GM18498 (cell line): Measurements from ENCODE around the gene SDHB.

Source experiments
- ATAC-seq: cut with Tn5 transposase; IDR thresholded peaks from one replicate; pipeline ENCODE4 v1.9.1; 2021; ENCODE audit warnings: mild to moderate bottlenecking, moderate library complexity; ENCODE audit not compliant: unreplicated experiment

The SDHB gene

GRCh38 chr1:17046334-17046657 lies 7.5 kb downstream of the SDHB start:
- ATAC-seq, result no peak

DNA sequence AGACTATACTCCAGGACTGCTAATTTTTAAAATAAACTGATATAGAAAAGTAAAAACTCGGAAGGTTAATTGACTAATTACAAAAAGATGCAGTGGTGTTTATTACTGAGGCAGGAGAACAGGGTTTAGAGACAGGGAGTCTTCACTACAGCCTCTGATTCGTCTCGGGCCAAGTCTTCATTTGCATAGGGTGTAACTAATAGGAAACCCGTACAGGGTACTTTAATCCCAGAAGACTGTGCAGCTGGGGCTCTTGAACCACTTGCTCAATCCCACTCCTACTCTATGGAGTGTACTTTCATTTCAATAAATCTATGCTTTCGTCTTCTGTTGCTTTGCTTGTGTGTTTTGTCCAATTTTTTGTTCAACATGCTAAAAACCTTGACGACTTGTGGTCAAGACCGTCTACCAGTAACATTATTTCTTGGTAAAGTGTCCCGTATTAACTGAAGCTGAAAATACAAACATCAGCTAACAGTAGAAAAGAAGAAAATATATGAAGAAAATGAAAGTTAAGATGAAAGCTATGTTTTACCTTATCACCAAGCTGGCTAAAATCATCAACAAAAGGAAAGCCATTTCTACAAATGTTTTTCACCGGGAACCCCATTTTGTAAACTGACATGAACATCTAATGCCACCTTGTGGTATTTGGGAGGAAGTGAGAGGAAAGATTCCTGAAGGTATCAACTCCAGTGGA lies 8.0 kb downstream of the SDHB start:
- no peak for ATAC-seq

DNA sequence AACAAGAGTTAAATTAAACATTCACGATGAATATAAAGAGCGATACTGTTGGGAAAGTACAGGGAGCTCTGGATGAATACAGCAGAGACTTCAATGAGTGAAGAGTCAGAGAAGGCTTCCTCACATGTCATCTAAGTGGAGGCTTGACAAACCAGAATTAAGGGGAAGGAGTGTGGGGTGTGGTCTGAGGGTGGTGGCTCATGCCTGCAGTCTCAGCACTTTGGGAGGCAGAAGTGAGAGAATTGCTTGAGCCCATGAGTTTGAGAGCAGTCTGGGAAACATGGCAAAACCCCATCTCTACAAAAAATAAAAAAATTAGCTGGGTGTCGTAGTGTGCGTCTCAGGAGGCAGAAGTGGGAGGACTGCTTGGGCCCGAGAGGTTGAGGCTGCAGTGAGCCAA lies 8.7 kb downstream of the SDHB start:
- ATAC-seq, result no peak

- ATAC-seq, result no peak
Measured at GRCh38 chr1:17043676-17044075, 10.2 kb downstream of the SDHB start.

DNA sequence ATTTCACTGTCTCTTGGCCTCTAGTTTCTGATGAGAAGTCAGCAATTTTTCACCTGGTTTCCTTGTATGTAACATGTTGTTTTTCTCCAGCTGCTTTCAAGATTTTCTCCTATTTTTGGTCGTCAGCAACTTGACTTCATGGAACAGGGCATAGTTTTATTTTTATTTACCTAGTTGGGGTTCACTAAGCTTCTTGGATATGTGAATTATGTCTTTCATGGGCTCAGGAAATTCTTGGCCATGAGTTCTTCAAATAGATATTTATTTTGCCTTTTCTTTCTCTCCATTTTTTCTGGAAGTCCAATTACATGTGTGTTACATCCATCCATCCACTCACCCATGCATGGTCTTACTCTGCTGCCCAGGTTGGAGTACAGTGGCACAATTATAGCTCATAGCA lies 13.7 kb downstream of the SDHB start:
- no peak for ATAC-seq

- no peak for ATAC-seq
Measured at GRCh38 chr1:17039522-17039921, 14.3 kb downstream of the SDHB start.

DNA sequence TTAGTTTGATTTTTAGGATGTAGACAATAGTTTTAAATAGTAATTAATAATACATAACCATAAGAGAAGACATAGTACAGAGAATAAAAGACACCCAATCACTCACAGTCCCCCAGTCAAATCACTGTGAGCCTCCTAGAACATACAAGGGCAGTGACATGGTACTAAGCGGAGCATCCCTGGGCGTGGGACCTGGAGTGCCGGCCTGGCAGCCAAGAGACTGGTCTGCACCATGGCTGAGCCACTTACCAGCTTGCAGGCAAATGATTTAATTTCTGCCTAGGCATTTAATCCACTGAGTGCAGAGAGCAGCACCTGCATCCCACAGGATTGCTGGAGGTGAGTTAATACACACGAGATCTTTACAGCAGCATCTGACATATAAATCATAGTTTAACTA lies 20.4 kb downstream of the SDHB start:
- ATAC-seq, result no peak

DNA sequence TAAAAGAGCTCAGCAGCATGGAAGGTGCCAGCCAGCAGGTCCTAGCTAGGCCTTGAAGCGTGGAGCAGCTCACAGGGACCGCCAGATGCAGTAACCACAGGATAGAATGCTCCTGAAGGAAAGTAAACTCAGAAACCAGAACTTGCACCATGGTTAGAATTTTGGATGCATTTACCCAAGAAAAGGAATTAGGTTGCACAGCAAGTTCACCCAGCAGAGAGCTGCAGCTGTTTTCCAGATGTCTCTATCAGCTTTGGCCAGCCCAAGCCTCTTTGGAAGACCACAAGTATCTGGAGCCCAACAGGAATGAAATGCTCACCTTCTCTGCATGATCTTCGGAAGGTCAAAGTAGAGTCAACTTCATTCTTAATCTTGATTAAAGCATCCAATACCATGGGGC lies 21.1 kb downstream of the SDHB start:
- no peak for ATAC-seq

- ATAC-seq, result no peak
Measured at GRCh38 chr1:17031436-17031835, 22.4 kb downstream of the SDHB start.

GRCh38 chr1:17030206-17030605 lies 23.6 kb downstream of the SDHB start:
- no peak for ATAC-seq

DNA sequence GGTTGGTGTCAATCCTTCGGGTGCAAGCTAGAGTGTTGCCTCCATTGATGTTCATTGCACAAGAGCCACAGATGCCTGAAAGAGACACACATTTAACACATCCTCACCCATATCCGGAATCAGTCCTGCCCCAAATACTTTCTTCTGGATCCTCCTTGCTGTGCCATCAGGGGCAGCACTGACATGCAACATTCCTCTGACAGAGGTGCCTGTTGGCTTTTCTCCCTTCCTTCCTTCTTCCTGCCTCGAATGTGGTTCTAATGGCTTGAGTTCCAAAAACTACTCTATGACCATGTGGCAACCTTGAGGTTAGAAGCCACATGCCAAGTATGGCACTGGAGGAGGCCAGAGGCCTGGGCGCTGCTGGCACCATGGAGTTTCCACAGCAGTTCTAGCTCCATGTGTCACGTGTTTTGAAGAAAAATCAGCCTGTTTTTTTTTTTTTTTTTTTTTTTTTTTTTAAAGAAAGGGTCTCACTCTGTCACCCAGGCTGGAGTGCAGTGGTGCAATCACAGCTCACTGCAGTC lies 25.1 kb downstream of the SDHB start:
- ATAC-seq, result no peak

GRCh38 chr1:17027900-17028299 lies 25.9 kb downstream of the SDHB start:
- no peak for ATAC-seq

- ATAC-seq, result no peak
Measured at GRCh38 chr1:17027403-17027802, 26.4 kb downstream of the SDHB start.

GRCh38 chr1:17024721-17025120 lies 29.1 kb downstream of the SDHB start:
- ATAC-seq, result no peak

- ATAC-seq, result no peak
Measured at GRCh38 chr1:17023573-17023972, 30.3 kb downstream of the SDHB start.

GRCh38 chr1:17023102-17023501 lies 30.7 kb downstream of the SDHB start:
- ATAC-seq, result no peak

GRCh38 chr1:17021896-17022295 lies 31.9 kb downstream of the SDHB start:
- no peak for ATAC-seq

GRCh38 chr1:17020502-17020901 lies 33.3 kb downstream of the SDHB start:
- ATAC-seq, result no peak

GRCh38 chr1:17018849-17019248 lies 35.0 kb downstream of the SDHB start:
- no peak for ATAC-seq

- ATAC-seq, result no peak
Measured at GRCh38 chr1:17017435-17017834, 36.4 kb downstream of the SDHB start.

- ATAC-seq, result no peak
Measured at GRCh38 chr1:17016317-17016661, 37.5 kb downstream of the SDHB start.

- ATAC-seq, result no peak
Measured at GRCh38 chr1:17014671-17015567, 38.9 kb downstream of the SDHB start.
